Astrocyte of the cerebellum (primary cell): ENCODE measurements around the gene GTF3C1.

ENCODE experiments used
- DNase-seq: peaks from one replicate; pipeline ENCODE4 v3.0.0-alpha.2; 2011; ENCODE audit warnings: low read depth
- H3K4me3 ChIP-seq: 2 replicates; pipeline ENCODE4 v1.5.1; 2011; ENCODE audit warnings: mild to moderate bottlenecking, low read depth, low read length, moderate library complexity
- CTCF ChIP-seq: IDR thresholded peaks from 2 replicates; pipeline ENCODE4 v1.5.1; 2012; ENCODE audit warnings: low read length, low read depth, moderate library complexity, mild to moderate bottlenecking; ENCODE audit errors: missing control alignments
- in situ Hi-C: cut with HindIII; loops from 2 replicates; pipeline ENCODE4 v1.10.0; 2017; ENCODE audit warnings: low sequenced_read_pairs

GTF3C1 gene

GRCh38 chr16:27464626-27465482, 84.9 kb downstream of the GTF3C1 start:
- no peak for TF ChIP-seq CTCF
- H3K4me3 ChIP-seq: no peak overlapping the region
- in situ Hi-C loops: no loop called here
- DNase-seq: no peak

GRCh38 chr16:27463741-27464591, 85.7 kb downstream of the GTF3C1 start:
- no peak overlapping the region for H3K4me3 ChIP-seq
- DNase-seq: no peak
- in situ Hi-C loops: no loop called here
- TF ChIP-seq CTCF: no peak

GRCh38 chr16:27462846-27463682, 86.6 kb downstream of the GTF3C1 start:
- in situ Hi-C loops: no loop called here
- TF ChIP-seq CTCF: no peak
- no peak overlapping the region for H3K4me3 ChIP-seq
- DNase-seq: no peak

- DNase-seq: no peak
- TF ChIP-seq CTCF: no peak
- in situ Hi-C loops: no loop called here
- no peak overlapping the region for H3K4me3 ChIP-seq
These were observed 87.4 kb downstream of the GTF3C1 start for GRCh38 chr16:27462200-27462845.

GRCh38 chr16:27461483-27462171, 88.1 kb downstream of the GTF3C1 start:
- no peak for TF ChIP-seq CTCF
- no peak overlapping the region for H3K4me3 ChIP-seq
- in situ Hi-C loops: no loop called here
- no peak for DNase-seq
